Fibroblast of lung (primary cell): ENCODE data around the gene CAMSAP3. TPM values are rescaled to one million over a fixed set of nuclear protein-coding genes. Genes with fewer than 3 reads are reported as not detected.

Source experiments
- DNase-seq, 2 donors: peaks; one replicate each; pipeline versions ENCODE4 v3.0.0 to v3.0.0-alpha.2; 2010; ENCODE audit warnings: low read depth in 2 of 2
- H2AFZ ChIP-seq: 2 replicates; pipeline ENCODE4 v1.5.1; 2012; ENCODE audit warnings: low read length, control low read depth, inconsistent platforms
- H3K27ac ChIP-seq: 2 replicates; pipeline ENCODE4 v1.5.1; 2011; ENCODE audit warnings: low read length, control low read depth; ENCODE audit not compliant: insufficient read depth
- H3K27me3 ChIP-seq: 2 replicates; pipeline ENCODE4 v1.5.1; 2011; ENCODE audit warnings: mild to moderate bottlenecking, low read length; ENCODE audit not compliant: control insufficient read depth, insufficient read depth
- H3K36me3 ChIP-seq: 2 replicates; pipeline ENCODE4 v1.5.1; 2011; ENCODE audit warnings: low read length; ENCODE audit not compliant: control insufficient read depth, insufficient read depth
- H3K4me1 ChIP-seq: 2 replicates; pipeline ENCODE4 v1.5.1; 2011; ENCODE audit warnings: low read length; ENCODE audit not compliant: control insufficient read depth, insufficient read depth; ENCODE audit errors: extremely low read depth
- H3K4me2 ChIP-seq: 2 replicates; pipeline ENCODE4 v1.5.1; 2011; ENCODE audit warnings: low read length, control low read depth; ENCODE audit not compliant: insufficient read depth; ENCODE audit errors: extremely low read depth
- H3K4me3 ChIP-seq, 4 experiments: fragments of 200-600 bp in 1 of 4; sonication (generic) in 1 of 4; replicated peaks in 1 of 4; 2 replicates each; pipeline ENCODE4 v1.5.1; 2011 to 2016; ENCODE audit warnings: low read length in 4 of 4, low read depth in 3 of 4, mild to moderate bottlenecking in 3 of 4, control low read depth in 2 of 4, inconsistent platforms in 1 of 4, mixed read lengths in 1 of 4; ENCODE audit not compliant: insufficient read depth in 1 of 4; ENCODE audit errors: control extremely low read depth in 1 of 4
- H3K79me2 ChIP-seq: 2 replicates; pipeline ENCODE4 v1.5.1; 2012; ENCODE audit warnings: mild to moderate bottlenecking, low read length, inconsistent platforms; ENCODE audit not compliant: control insufficient read depth, insufficient read depth
- H3K9ac ChIP-seq: 2 replicates; pipeline ENCODE4 v1.5.1; 2011; ENCODE audit warnings: mild to moderate bottlenecking, low read length, control low read depth; ENCODE audit not compliant: insufficient read depth
- H3K9me3 ChIP-seq: 2 replicates; pipeline ENCODE4 v1.5.1; 2012; ENCODE audit warnings: low read depth, low read length; ENCODE audit not compliant: control insufficient read depth, insufficient read depth
- H4K20me1 ChIP-seq: 2 replicates; pipeline ENCODE4 v1.5.1; 2011; ENCODE audit warnings: low read length; ENCODE audit not compliant: control insufficient read depth, insufficient read depth; ENCODE audit errors: extremely low read depth
- CTCF ChIP-seq, 2 donors: IDR thresholded peaks in 1 of 2; conservative IDR thresholded peaks in 1 of 2; 1 replicate in 1 of 2; 2 replicates in 1 of 2; pipeline ENCODE4 v1.5.1; 2011 to 2012; ENCODE audit warnings: low read length in 2 of 2, control low read depth in 1 of 2, inconsistent platforms in 1 of 2, low read depth in 1 of 2, mild to moderate bottlenecking in 1 of 2
- EZH2 ChIP-seq: IDR thresholded peaks from 2 replicates; pipeline ENCODE4 v1.5.1; 2012; ENCODE audit warnings: low read length, control low read depth, mild to moderate bottlenecking; ENCODE audit errors: missing control alignments
- polyA plus RNA-seq, 2 donors: library from polyadenylated mRNA; depleted of rRNA in 1 of 2; stranded (reverse) in 1 of 2; unstranded in 1 of 2; fragments of >200 nt; gene quantifications; 2 replicates each; pipeline ENCODE4 v1.2.1, GENCODE V29; 2011 to 2012; ENCODE audit warnings: missing spikeins in 1 of 2
- total RNA-seq: library from RNA; depleted of rRNA; stranded (reverse); fragments of >200 nt; gene quantifications from 2 replicates; pipeline ENCODE4 v1.2.1, GENCODE V29; 2014

CAMSAP3 gene
- total and polyA plus RNA-seq, 2 donors (not counting 1 experiment from before 2014, with no cell fraction given), result not detected

- Histone ChIP-seq H3K4me2 (no peak overlapping the region), H2AFZ (no peak overlapping the region), H3K79me2 (no peaks in the 10 kb centered on the region), H3K27me3 (no peaks in the 10 kb centered on the region), H3K36me3 (peaks cover 27% of the 10 kb centered on the region), H3K9me3 (no peaks in the 10 kb centered on the region), H4K20me1 (no peaks in the 10 kb centered on the region), H3K4me3 (no peak overlapping the region), H3K27ac (no peak overlapping the region), H3K4me1 (no peaks in the 10 kb centered on the region), H3K9ac (no peak overlapping the region)
- TF ChIP-seq CTCF (conservative IDR thresholded peaks at IDR 0.05 in 1 of 2, IDR thresholded peaks at IDR 0.05 in 1 of 2; ENCODE audit: low read depth in 1 of 2, low read length in 2 of 2), result no peak
- DNase-seq, result no peak
These were observed 35.4 kb upstream of the CAMSAP3 start for GRCh38 chr19:7560255-7560654.

GRCh38 chr19:7561325-7561724, 34.3 kb upstream of the CAMSAP3 start:
- TF ChIP-seq EZH2 (no peak), CTCF (conservative IDR thresholded peaks at IDR 0.05 in 1 of 2, IDR thresholded peaks at IDR 0.05 in 1 of 2; ENCODE audit: low read depth in 1 of 2, low read length in 2 of 2) (no peak)
- H3K4me2 ChIP-seq, result no peak overlapping the region
- DNase-seq, result no peak
- H3K79me2 ChIP-seq, result no peaks in the 10 kb centered on the region
- peaks cover 23% of the 10 kb centered on the region for H3K36me3 ChIP-seq
- H3K27me3 ChIP-seq, result no peaks in the 10 kb centered on the region
- no peak overlapping the region for H3K27ac ChIP-seq
- H3K4me1 ChIP-seq, result no peaks in the 10 kb centered on the region
- no peak overlapping the region for H2AFZ ChIP-seq
- no peaks in the 10 kb centered on the region for H4K20me1 ChIP-seq
- H3K4me3 ChIP-seq, result no peak overlapping the region
- H3K9ac ChIP-seq, result no peak overlapping the region
- H3K9me3 ChIP-seq, result no peaks in the 10 kb centered on the region

- H3K27ac ChIP-seq, result no peak overlapping the region
- H3K4me3 ChIP-seq, result no peak overlapping the region
- no peaks in the 10 kb centered on the region for H4K20me1 ChIP-seq
- no peak overlapping the region for H3K4me2 ChIP-seq
- TF ChIP-seq EZH2 (no peak), CTCF (conservative IDR thresholded peaks at IDR 0.05 in 1 of 2, IDR thresholded peaks at IDR 0.05 in 1 of 2; ENCODE audit: low read depth in 1 of 2, low read length in 2 of 2) (no peak)
- no peak overlapping the region for H3K9ac ChIP-seq
- H3K27me3 ChIP-seq, result no peaks in the 10 kb centered on the region
- no peaks in the 10 kb centered on the region for H3K9me3 ChIP-seq
- DNase-seq, result no peak
- no peaks in the 10 kb centered on the region for H3K4me1 ChIP-seq
- no peaks in the 10 kb centered on the region for H3K79me2 ChIP-seq
- no peak overlapping the region for H2AFZ ChIP-seq
- peaks cover 14% of the 10 kb centered on the region for H3K36me3 ChIP-seq
These were observed 32.8 kb upstream of the CAMSAP3 start for GRCh38 chr19:7562646-7563393.
